ENCODE results near the gene CORIN. TPM values are rescaled to one million over a fixed set of nuclear protein-coding genes. Genes with fewer than 3 reads are reported as not detected.

CORIN gene
- total and polyA plus RNA-seq, 2 of the 4 experiments (the other 2 are of a cell fraction): 20.3 to 24.7 TPM

DNA sequence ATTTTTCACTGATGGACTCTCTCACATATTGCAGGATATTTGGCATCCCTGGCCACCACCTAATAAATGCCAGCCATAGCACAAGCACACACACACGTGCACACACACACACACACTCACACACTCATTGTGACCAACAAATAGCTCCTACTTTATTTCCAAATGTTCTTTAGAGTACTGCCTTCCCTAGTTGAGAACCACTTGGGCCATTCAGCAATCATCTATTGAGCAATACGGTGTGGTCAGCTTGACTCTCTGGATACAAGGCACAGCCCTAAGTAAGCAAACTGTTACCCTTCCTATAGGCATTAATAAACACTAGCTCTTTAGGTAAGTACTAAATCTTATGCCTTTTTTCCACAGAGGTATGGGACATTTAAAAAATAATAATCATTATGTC lies 21.1 kb downstream of the CORIN start:
- H4K5ac ChIP-seq (ENCODE audit: low read depth, low read length): no peak overlapping the region
- H4K20me1 ChIP-seq (ENCODE audit: insufficient read depth, low read length): no peaks in the 10 kb centered on the region
- intact Hi-C loops (cut with micrococcal nuclease): no loop called here
- ATAC-seq (ENCODE audit: low read depth) (no peak), DNase-seq (no peak)
- no peaks in the 10 kb centered on the region for H3K9me3 ChIP-seq (ENCODE audit: control insufficient read depth, insufficient read depth, low read length)
- ChIA-PET CTCF (interaction anchor here (1.2 kb wide), 1 partner anchor 20 kb away, joined by 4 read pairs; no protein-coding TSS in a partner anchor), POLR2A (ENCODE audit: unreplicated experiment) (no interaction called here)
- H4K91ac ChIP-seq (ENCODE audit: insufficient read depth, low read depth, low read length): no peak overlapping the region
- in situ Hi-C loops (cut with MboI; ENCODE audit: low sequenced_read_pairs): no loop called here
- WGBS, 2 experiments (ENCODE audit: extremely low coverage in 2 of 2, insufficient read length in 1 of 2): 14% methylated on average over 1 of the region's 2 CpGs; no CpG with 5 or more reads in 1 of the 2 experiments
- H3K79me1 ChIP-seq (ENCODE audit: low read depth in 1 of 2, low read length in 2 of 2): no peaks in the 10 kb centered on the region
- H2BK20ac ChIP-seq (ENCODE audit: low read depth, low read length): no peak overlapping the region
- no peak overlapping the region for H2AK5ac ChIP-seq (ENCODE audit: low read depth, low read length)
- no peaks in the 10 kb centered on the region; the same call in 1 of the 2 replicates for H3K27me3 ChIP-seq (ENCODE audit: control insufficient read depth, insufficient read depth, low read length)
- dilution Hi-C loops (cut with HindIII; ENCODE audit: low sequenced_read_pairs, unreplicated experiment): no loop called here
- no peaks in the 10 kb centered on the region for H3K9me1 ChIP-seq (ENCODE audit: insufficient read depth, low read length)
- no peak overlapping the region for H3K56ac ChIP-seq (ENCODE audit: extremely low read depth, insufficient read depth, low read length)
- no peak overlapping the region for H3K27ac ChIP-seq (ENCODE audit: insufficient read depth, low read length)
- no peak overlapping the region for H2AK9ac ChIP-seq (replicated peaks; ENCODE audit: low read depth, low read length, poor library complexity)
- H2BK15ac ChIP-seq (ENCODE audit: low read depth, low read length): no peak overlapping the region
- H3K4me3 ChIP-seq (ENCODE audit: insufficient read depth, low read depth, low read length): no peak overlapping the region
- no peak overlapping the region for H3K18ac ChIP-seq (ENCODE audit: low read depth, low read length)
- no peak overlapping the region for H3K4me2 ChIP-seq (ENCODE audit: low read depth, low read length)
- BruUV-seq (replicated peaks): no TSS peak
- H4K8ac ChIP-seq (ENCODE audit: low read depth in 2 of 2, low read length in 2 of 2): no peak overlapping the region
- H3K23ac ChIP-seq (ENCODE audit: low read depth, low read length): no peak overlapping the region
- H3K14ac ChIP-seq (replicated peaks; ENCODE audit: low read depth, low read length): no peak overlapping the region
- no peak overlapping the region for H2BK120ac ChIP-seq (ENCODE audit: low read depth, low read length)
- TF ChIP-seq CEBPB (IDR thresholded peaks at IDR 0.05; ENCODE audit: low read depth, low read length) (peak; percentile 44; the same call in 1 of the 2 replicates), BHLHE40 (IDR thresholded peaks at IDR 0.05; ENCODE audit: low read depth, low read length) (no peak)
- H3K4ac ChIP-seq (ENCODE audit: low read depth, low read length): no peak overlapping the region
- no peak overlapping the region for H3K9ac ChIP-seq (ENCODE audit: low read depth, low read length)
- no peak overlapping the region for H2BK5ac ChIP-seq (ENCODE audit: low read depth, low read length, poor library complexity, severe bottlenecking)
- no peak overlapping the region for H2AFZ ChIP-seq (replicated peaks; ENCODE audit: low read length, poor library complexity)
- no peaks in the 10 kb centered on the region for H3K36me3 ChIP-seq (ENCODE audit: control insufficient read depth, insufficient read depth, low read length)
- H3K4me1 ChIP-seq (ENCODE audit: control insufficient read depth, insufficient read depth, low read length): no peaks in the 10 kb centered on the region; the same call in 1 of the 2 replicates
